Left ventricle myocardium superior (tissue), 1 donor: ENCODE results near the gene PODN. TPM values are rescaled to one million over a fixed set of nuclear protein-coding genes. Genes with fewer than 3 reads are reported as not detected.
A peak's percentile ranks its signal among the peaks of the same experiment; 100 is the strongest.

Experiments used
- ATAC-seq: fragments of 200-7000 bp; cut with Tn5 transposase; one replicate; pipeline ENCODE4 v1.9.1; 2020; ENCODE audit warnings: mild to moderate bottlenecking, moderate library complexity
- DNase-seq: peaks from one replicate; pipeline ENCODE4 v3.0.0-alpha.2; 2020
- intact Hi-C: fragments of 100-400 bp; cut with micrococcal nuclease; formaldehyde crosslinking; loops from one replicate; pipeline ENCODE4 v1.11.0; 2022
- long read RNA-seq: library from polyadenylated mRNA; unstranded; transcript quantifications from one replicate; pipeline ENCODE4 v2.0.0, GENCODE V29; 2021
- total RNA-seq: library from RNA; stranded (reverse); fragmentation: NEBNext Ultra II Directional; extraction: Animal tissue kit (Norgen Biotek cat#: 25700); gene quantifications from one replicate; pipeline ENCODE4 v1.2.1, GENCODE V29; 2021
- donor health status: DM: no; HTN: yes; CAD: no; lungs with severe emphysema.

PODN gene, protein sequence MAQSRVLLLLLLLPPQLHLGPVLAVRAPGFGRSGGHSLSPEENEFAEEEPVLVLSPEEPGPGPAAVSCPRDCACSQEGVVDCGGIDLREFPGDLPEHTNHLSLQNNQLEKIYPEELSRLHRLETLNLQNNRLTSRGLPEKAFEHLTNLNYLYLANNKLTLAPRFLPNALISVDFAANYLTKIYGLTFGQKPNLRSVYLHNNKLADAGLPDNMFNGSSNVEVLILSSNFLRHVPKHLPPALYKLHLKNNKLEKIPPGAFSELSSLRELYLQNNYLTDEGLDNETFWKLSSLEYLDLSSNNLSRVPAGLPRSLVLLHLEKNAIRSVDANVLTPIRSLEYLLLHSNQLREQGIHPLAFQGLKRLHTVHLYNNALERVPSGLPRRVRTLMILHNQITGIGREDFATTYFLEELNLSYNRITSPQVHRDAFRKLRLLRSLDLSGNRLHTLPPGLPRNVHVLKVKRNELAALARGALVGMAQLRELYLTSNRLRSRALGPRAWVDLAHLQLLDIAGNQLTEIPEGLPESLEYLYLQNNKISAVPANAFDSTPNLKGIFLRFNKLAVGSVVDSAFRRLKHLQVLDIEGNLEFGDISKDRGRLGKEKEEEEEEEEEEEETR
- 19.4 TPM for total RNA-seq
- long read RNA-seq, transcript PODN-201 (11 exons, 3,010 nt), result major isoform, 9 of 23 reads
- long read RNA-seq, partial matches to known transcripts, result 4 of 23 reads
- long read RNA-seq, other reads (novel, unspliced or antisense), result 10 of 23 reads

GRCh38 chr1:53061859-53062707 lies at the start of gene PODN:
PODN (plus strand) TSS chr1:53062213; CDS start chr1:53069856, 7,643 bp downstream.
- intact Hi-C loops, result no loop called here
- ATAC-seq, result peak; percentile 60
- DNase-seq, result peak; percentile 75

GRCh38 chr1:53014791-53015507 lies 47.1 kb upstream of the PODN start:
- peak; percentile 59 for DNase-seq
- peak; percentile 98 for ATAC-seq
- intact Hi-C loops, result no loop called here

GRCh38 chr1:53015508-53015860 lies 46.5 kb upstream of the PODN start:
- intact Hi-C loops, result no loop called here
- no peak for DNase-seq
- ATAC-seq, result no peak

GRCh38 chr1:53016705-53017104 lies 45.3 kb upstream of the PODN start:
- DNase-seq (no peak), ATAC-seq (no peak)
- intact Hi-C loops, result no loop called here

GRCh38 chr1:53020588-53020987 lies 41.4 kb upstream of the PODN start:
- ATAC-seq (no peak), DNase-seq (no peak)
- intact Hi-C loops, result no loop called here

DNA sequence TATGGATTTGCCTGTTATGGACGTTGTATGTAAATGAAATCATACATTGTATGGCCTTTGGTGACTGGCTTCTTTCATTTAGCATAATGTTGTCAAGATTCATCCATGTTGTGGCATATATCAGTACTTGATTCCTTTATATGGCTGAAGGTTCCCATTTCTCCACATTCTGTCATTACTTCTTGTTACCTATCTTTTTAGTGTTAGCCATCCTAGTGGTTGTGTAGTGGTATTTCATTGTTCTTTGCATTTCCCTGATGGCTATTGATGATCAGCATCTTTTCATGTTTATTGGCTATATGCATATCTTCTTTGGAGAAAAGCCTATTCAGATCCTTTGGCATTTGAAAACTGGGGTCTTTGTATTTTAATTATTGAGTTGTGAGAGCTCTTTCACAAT lies 39.8 kb upstream of the PODN start:
- ATAC-seq (no peak), DNase-seq (no peak)
- intact Hi-C loops, result no loop called here

DNA sequence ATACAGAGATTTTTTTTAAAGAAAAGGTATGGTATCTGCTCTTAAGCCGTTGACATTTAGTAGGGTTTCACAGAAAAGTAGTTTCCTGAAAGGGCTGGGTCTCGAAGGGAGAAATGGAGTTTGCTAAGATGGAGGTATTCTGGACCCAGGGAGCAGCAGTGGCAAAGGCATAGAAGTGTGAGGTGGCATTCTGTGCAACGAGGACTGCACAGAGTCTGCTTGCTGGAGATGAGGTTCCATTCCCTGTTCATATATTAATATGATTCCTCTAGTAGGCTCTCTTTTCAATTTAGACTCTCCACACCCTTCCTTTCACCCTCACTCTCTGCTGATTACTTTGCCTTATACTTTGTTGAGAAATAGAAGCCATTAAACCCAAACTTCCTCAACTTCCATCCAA lies 38.5 kb upstream of the PODN start:
- intact Hi-C loops, result no loop called here
- ATAC-seq (no peak), DNase-seq (no peak)

DNA sequence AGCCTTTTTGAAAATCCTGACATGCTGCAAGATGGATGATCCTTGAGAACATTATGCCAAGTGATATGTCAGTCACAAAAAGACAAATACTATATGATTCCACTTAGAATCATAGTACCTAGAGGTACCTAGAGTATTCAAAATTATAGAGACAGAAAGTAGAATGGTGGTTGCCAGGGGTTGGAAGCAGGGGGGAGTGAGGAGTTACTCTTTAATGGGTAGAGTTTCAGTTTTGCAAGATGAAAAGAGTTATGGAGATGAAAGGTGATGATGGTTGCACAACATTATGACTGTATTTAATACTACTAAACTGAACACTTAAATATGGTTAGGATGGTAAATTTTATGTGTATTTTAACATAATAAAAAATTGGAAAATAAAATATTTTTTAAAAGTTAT lies 37.9 kb upstream of the PODN start:
- intact Hi-C loops, result no loop called here
- DNase-seq (no peak), ATAC-seq (no peak)

- intact Hi-C loops, result no loop called here
- ATAC-seq (peak; percentile 94), DNase-seq (peak; percentile 42)
These were observed 36.8 kb upstream of the PODN start for GRCh38 chr1:53025034-53025768.

GRCh38 chr1:53025769-53026112 lies 36.3 kb upstream of the PODN start:
- ATAC-seq, result peak; percentile 21
- intact Hi-C loops, result no loop called here

GRCh38 chr1:53026254-53026653 lies 35.8 kb upstream of the PODN start:
- intact Hi-C loops, result no loop called here
- DNase-seq (no peak), ATAC-seq (no peak)

More at GRCh38 chr1:53025769-53026112, 36.3 kb upstream of the PODN start:
- no peak for DNase-seq

DNA sequence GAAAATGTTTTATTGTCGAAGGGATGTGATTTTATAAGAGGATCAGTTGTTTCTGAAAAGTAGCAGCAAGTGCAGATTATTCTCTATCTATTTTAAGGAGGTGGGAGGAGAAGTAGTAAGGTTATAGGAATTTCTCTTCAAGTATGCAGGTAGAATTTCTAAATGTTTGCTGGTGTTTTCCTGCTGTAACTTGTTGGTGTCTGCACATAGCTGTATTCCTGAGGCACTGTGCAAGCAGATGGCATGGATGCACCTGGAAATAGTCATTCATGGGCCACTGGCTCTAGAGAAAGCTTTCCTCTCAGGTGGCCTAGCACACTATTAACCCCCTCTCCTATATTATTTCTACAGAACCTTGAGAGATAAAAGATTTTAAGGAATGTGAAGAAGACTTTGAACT lies 30.3 kb upstream of the PODN start:
- ATAC-seq (no peak), DNase-seq (no peak)
- intact Hi-C loops, result no loop called here

DNA sequence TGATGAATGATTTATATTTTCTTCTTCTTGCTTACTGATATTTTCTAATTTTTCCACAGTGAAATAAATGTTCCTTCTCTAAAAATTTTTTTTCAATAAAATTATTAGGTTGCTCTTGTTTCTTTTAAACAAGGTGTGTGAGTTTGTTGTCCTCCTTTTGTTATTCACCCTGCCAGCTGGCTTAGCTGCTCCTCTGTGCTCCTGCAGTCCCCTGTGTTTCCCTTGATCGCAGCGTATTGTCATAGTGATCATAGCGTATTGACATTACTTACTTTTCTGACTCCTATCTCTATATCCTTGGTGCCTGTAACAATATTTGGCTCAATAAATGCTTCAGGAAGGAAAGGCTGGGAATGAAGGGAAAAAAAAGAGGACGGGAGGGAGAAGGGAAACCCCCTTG lies 24.9 kb upstream of the PODN start:
- intact Hi-C loops, result no loop called here
- ATAC-seq (no peak), DNase-seq (no peak)

- ATAC-seq (no peak), DNase-seq (no peak)
- intact Hi-C loops, result no loop called here
These were observed 23.4 kb upstream of the PODN start for GRCh38 chr1:53038566-53038965.

DNA sequence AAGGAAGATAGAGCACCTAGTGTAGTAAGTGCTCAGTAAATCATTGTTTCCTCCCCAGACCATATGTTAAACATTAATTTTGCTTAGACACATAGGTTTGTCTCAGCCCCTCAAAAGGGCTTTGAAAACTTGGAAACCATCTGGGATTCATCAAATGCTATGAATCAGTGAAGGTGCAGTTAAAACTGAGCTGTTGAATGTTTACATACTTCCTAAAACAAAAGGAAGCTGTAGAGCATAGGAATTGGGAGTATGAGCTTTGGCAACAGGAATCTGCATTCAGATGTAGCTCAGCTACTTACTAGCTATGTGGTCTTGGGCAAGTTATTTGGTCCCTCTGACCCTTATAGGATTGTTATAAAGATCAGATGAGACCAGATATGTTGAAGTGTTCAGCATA lies 18.7 kb upstream of the PODN start:
- intact Hi-C loops, result no loop called here
- no peak for ATAC-seq

DNA sequence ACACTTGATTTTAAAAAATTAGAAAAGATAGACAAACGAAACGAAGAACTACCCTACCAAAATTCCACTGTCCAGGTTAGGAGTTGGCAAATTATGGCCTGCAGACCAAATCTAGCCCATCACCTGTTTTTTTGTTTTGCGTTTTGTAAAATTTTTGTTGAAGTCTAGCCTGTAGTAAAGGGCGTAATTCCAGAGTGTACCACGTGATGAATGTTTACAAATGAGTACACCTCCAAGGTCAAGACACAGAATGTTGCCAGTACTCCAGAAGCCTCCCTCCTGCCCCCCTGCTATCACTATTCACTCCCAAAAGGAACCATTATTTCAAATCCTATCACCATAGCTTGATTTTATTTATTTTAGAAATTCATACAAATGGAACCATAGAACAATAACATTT lies 17.1 kb upstream of the PODN start:
- no peak for ATAC-seq
- intact Hi-C loops, result no loop called here
- DNase-seq, result no peak

More for the DNA sequence above, 18.7 kb upstream of the PODN start:
- DNase-seq, result no peak

DNA sequence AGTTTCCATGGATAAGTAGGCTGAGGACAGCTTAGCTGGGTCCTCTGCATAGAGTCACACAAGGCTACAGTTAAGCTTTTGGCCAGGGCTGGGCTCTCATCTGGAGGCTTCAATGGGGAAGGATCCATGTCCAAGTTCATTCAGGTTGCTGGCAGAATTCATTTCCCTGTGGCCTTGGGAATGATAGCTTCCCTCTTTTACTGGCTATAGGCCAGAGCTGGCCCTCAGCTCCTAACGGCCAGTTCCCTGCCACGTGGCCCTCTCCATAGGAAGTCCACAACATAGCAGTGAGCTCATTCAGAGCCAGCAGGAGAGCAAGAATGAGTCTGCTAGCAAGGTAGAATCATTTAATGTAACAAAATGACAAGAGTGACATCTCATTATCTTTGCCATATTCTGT lies 15.1 kb upstream of the PODN start:
- ATAC-seq, result peak; percentile 66
- DNase-seq, result peak; percentile 55
- intact Hi-C loops, result no loop called here
